Activated T-cell treated with anti-CD3 and anti-CD28 coated beads, Interleukin-2, amount 50 U/mL, for 72 hours (primary cell): ENCODE measurements around the gene POLRMT. TPM values are rescaled to one million over a fixed set of nuclear protein-coding genes. Genes with fewer than 3 reads are reported as not detected.

ENCODE experiments used
- ATAC-seq, 2 donors: fragments of 150-1000 bp; cut with Tn5 transposase; replicated peaks in 1 of 2; 2 replicates each; pipeline ENCODE4 v1.10.0; 2021; ENCODE audit warnings: moderate library complexity in 2 of 2, mild to moderate bottlenecking in 1 of 2
- DNase-seq, 2 donors: peaks; one replicate each; pipeline ENCODE4 v3.0.0; 2021 to 2022; ENCODE audit warnings: mixed read lengths in 1 of 2
- H3K27ac Mint-ChIP-seq: one replicate; pipeline ENCODE4 v1.8.0; 2022; ENCODE audit warnings: mild to moderate bottlenecking, moderate library complexity, mixed read lengths
- H3K27me3 Mint-ChIP-seq: one replicate; pipeline ENCODE4 v1.8.0; 2022; ENCODE audit warnings: low read depth, mixed read lengths
- H3K36me3 Mint-ChIP-seq, 2 donors: one replicate each; pipeline ENCODE4 v1.8.0; 2022; ENCODE audit warnings: mixed read lengths in 2 of 2, mild to moderate bottlenecking in 1 of 2; ENCODE audit not compliant: insufficient read depth in 2 of 2
- H3K4me1 Mint-ChIP-seq: one replicate; pipeline ENCODE4 v1.8.0; 2022; ENCODE audit warnings: low read depth, mixed read lengths
- H3K4me3 Mint-ChIP-seq, 2 donors: one replicate each; pipeline ENCODE4 v1.8.0; 2022; ENCODE audit warnings: mild to moderate bottlenecking in 2 of 2, mixed read lengths in 2 of 2, moderate library complexity in 2 of 2
- H3K9me3 Mint-ChIP-seq, 2 donors: one replicate each; pipeline ENCODE4 v1.8.0; 2022; ENCODE audit warnings: mixed read lengths in 2 of 2
- total RNA-seq, 2 donors: library from RNA; stranded (reverse); gene quantifications; one replicate each; pipeline ENCODE4 v1.2.3, GENCODE V29; 2022

Gene POLRMT
- total RNA-seq, 2 donors from 2014 or later, result 62.7 to 79.0 TPM

GRCh38 chr19:581399-582111 lies 51.8 kb downstream of the POLRMT start:
- Mint-ChIP-seq H3K27ac (no peak overlapping the region), H3K27me3 (no peaks in the 10 kb centered on the region), H3K36me3 (no peaks in the 10 kb centered on the region), H3K4me3 (no peak overlapping the region), H3K4me1 (peaks cover under 1% of the 10 kb centered on the region), H3K9me3 (no peaks in the 10 kb centered on the region)
- ATAC-seq (no peak), DNase-seq (no peak)

GRCh38 chr19:580274-580835 lies 53.0 kb downstream of the POLRMT start:
- Mint-ChIP-seq H3K9me3 (no peaks in the 10 kb centered on the region), H3K27ac (no peak overlapping the region), H3K4me1 (peaks cover 7% of the 10 kb centered on the region), H3K4me3 (no peak overlapping the region), H3K27me3 (no peaks in the 10 kb centered on the region), H3K36me3 (no peaks in the 10 kb centered on the region)
- DNase-seq (no peak), ATAC-seq (no peak)

DNA sequence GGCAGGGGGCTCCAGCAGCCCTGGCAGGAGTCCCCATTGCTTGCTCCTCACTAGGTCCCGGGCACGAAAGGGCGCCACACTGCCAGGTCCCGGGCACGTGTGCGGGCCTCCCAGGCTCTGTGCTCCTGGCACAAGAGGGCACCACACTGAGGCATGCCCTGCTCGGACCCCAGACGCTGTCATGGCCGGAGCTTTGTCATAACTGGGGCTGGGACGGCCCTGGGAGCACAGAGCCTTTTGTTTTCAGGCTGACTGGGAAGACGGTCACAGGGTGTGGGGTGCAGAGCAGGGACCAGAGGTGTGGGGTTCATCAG lies 53.5 kb downstream of the POLRMT start:
- no peaks in the 10 kb centered on the region for H3K27me3 Mint-ChIP-seq
- no peaks in the 10 kb centered on the region for H3K36me3 Mint-ChIP-seq
- ATAC-seq, result no peak
- no peak for DNase-seq
- H3K4me1 Mint-ChIP-seq, result peaks cover 12% of the 10 kb centered on the region
- no peaks in the 10 kb centered on the region for H3K9me3 Mint-ChIP-seq
- H3K4me3 Mint-ChIP-seq, result no peak overlapping the region
- no peak overlapping the region for H3K27ac Mint-ChIP-seq

- H3K4me1 Mint-ChIP-seq, result peaks cover 17% of the 10 kb centered on the region
- DNase-seq (no peak), ATAC-seq (no peak)
- H3K27ac Mint-ChIP-seq, result no peak overlapping the region
- no peaks in the 10 kb centered on the region for H3K9me3 Mint-ChIP-seq
- no peaks in the 10 kb centered on the region for H3K36me3 Mint-ChIP-seq
- no peaks in the 10 kb centered on the region for H3K27me3 Mint-ChIP-seq
- H3K4me3 Mint-ChIP-seq, result no peak overlapping the region
These were observed 54.1 kb downstream of the POLRMT start for GRCh38 chr19:579111-579841.

DNA sequence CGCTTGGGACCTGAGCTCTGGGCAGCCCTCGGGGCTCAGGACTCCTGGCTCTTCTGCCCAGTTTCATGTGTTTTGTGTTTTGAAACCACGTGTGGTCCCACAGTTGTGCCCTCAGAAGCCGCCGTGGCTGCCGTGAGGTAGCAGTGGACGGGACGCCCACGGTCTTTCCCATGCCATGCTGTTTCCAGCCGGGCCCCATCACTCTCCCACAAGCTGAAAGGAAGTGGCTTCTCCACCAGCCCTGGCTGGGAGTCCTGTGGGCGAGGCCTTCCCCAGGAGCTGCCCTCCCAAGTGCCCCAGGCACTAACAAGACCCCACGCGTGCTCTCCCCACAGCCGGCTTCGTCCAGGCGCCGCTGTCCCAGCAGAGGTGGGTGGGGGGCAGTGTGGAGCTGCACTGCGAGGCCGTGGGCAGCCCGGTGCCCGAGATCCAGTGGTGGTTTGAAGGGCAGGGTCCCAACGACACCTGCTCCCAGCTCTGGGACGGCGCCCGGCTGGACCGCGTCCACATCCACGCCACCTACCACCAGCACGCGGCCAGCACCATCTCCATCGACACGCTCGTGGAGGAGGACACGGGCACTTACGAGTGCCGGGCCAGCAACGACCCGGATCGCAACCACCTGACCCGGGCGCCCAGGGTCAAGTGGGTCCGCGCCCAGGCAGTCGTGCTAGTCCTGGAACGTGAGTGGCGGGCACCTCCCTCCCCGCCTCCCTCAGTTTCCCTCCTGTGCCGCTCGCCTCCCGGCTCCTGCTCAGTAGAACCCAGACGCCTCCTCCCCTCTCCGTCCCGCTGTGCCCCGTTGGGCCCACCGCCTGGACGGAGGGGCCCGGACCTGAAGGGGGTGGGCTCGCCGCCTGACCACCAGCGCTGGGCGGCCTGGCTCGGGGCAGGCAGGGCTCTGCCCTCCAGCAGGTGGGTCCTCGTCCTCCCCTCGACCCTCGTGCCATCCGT lies 55.6 kb downstream of the POLRMT start:
- Mint-ChIP-seq H3K27ac (no peak overlapping the region), H3K4me3 (no peak overlapping the region), H3K9me3 (no peaks in the 10 kb centered on the region), H3K4me1 (peaks cover 28% of the 10 kb centered on the region), H3K36me3 (no peaks in the 10 kb centered on the region), H3K27me3 (no peaks in the 10 kb centered on the region)
- DNase-seq (no peak), ATAC-seq (no peak)

DNA sequence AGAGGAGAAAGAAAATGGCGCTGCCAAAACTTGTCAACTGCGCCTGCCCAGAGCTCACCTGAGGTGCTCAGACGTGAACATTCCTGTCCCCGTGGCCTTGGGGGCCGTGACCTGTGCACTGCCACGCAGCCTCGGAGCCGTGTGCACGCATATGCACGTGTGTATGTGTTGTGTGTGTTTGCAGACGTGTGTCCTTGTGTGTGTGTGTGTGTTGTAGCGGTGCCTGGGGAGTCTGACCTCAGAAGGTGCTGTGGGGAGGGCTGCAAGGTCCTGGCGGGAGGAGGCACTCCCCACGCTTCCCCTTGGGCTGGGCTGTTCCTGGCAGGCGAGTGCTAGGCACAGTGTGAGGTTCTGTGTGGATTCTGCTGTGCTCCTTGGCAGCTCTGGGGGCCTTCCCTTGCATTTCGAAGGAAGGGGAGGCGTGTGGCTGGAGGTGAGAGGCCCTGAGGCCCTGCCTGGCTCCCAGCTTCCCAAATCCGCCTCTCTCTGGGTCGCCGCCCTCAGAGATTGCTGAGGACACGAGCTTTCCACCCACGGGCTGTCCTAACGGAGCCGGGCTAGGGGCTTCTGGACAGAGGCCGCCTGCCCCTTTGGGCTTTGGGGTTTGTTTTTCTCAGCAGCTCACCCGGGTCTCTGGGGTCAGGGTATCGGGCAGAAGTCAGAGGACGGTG lies 56.4 kb downstream of the POLRMT start:
- Mint-ChIP-seq H3K27me3 (no peaks in the 10 kb centered on the region), H3K36me3 (no peaks in the 10 kb centered on the region), H3K4me1 (peaks cover 32% of the 10 kb centered on the region), H3K4me3 (no peak overlapping the region), H3K9me3 (no peaks in the 10 kb centered on the region), H3K27ac (no peak overlapping the region)
- DNase-seq, result no peak
- no peak for ATAC-seq

- ATAC-seq, result no peak
- H3K36me3 Mint-ChIP-seq, result no peaks in the 10 kb centered on the region
These were observed 57.5 kb downstream of the POLRMT start for GRCh38 chr19:575527-576506.

GRCh38 chr19:574658-575526 lies 58.4 kb downstream of the POLRMT start:
- no peaks in the 10 kb centered on the region for H3K27me3 Mint-ChIP-seq
- no peaks in the 10 kb centered on the region for H3K36me3 Mint-ChIP-seq
- H3K4me1 Mint-ChIP-seq, result peaks cover 40% of the 10 kb centered on the region
- peak overlapping the region; percentile 58 to 89 for H3K4me3 Mint-ChIP-seq
- ATAC-seq (no peak), DNase-seq (no peak)
- H3K27ac Mint-ChIP-seq, result no peak overlapping the region
- H3K9me3 Mint-ChIP-seq, result no peaks in the 10 kb centered on the region

More at GRCh38 chr19:575527-576506, 57.5 kb downstream of the POLRMT start:
- no peak for DNase-seq
- H3K27ac Mint-ChIP-seq, result no peak overlapping the region
- no peak overlapping the region for H3K4me3 Mint-ChIP-seq
- H3K4me1 Mint-ChIP-seq, result peaks cover 39% of the 10 kb centered on the region
- H3K27me3 Mint-ChIP-seq, result no peaks in the 10 kb centered on the region
- no peaks in the 10 kb centered on the region for H3K9me3 Mint-ChIP-seq

DNA sequence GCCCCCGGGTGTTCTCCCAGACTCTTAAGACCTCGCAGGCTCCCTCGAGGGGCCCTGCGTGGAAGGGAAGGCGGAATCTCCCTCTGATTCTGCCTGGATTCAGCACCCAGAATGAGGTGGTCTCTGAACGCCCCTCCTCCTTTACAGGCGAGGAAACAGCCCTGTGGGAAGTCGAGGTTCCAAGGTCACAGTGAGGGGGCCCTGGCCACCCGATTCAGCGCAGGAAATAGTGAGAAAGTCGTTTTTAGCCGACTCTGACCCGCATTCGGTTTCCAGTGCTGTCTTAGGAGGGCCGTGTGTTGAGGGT lies 59.9 kb downstream of the POLRMT start:
- Mint-ChIP-seq H3K36me3 (no peaks in the 10 kb centered on the region), H3K9me3 (no peaks in the 10 kb centered on the region), H3K27ac (no peak overlapping the region), H3K4me3 (peak overlapping the region; percentile 89 to 92), H3K27me3 (no peaks in the 10 kb centered on the region), H3K4me1 (peaks cover 40% of the 10 kb centered on the region)
- DNase-seq (no peak), ATAC-seq (no peak)

- no peaks in the 10 kb centered on the region for H3K9me3 Mint-ChIP-seq
- no peaks in the 10 kb centered on the region for H3K36me3 Mint-ChIP-seq
- ATAC-seq (peak in 1 of 2 donors; percentile 23), DNase-seq (peak; percentile 35 to 46)
- H3K27ac Mint-ChIP-seq, result no peak overlapping the region
- no peaks in the 10 kb centered on the region for H3K27me3 Mint-ChIP-seq
- peak overlapping the region; percentile 89 to 97 for H3K4me3 Mint-ChIP-seq
- H3K4me1 Mint-ChIP-seq, result peaks cover 40% of the 10 kb centered on the region
These were observed 60.4 kb downstream of the POLRMT start for GRCh38 chr19:572743-573518.
